ENCODE data around the gene SBNO2. TPM values are rescaled to one million over a fixed set of nuclear protein-coding genes. Genes with fewer than 3 reads are reported as not detected.

SBNO2 gene
- total RNA-seq, 2 experiments from 2014 or later, result 108 to 113 TPM

DNA sequence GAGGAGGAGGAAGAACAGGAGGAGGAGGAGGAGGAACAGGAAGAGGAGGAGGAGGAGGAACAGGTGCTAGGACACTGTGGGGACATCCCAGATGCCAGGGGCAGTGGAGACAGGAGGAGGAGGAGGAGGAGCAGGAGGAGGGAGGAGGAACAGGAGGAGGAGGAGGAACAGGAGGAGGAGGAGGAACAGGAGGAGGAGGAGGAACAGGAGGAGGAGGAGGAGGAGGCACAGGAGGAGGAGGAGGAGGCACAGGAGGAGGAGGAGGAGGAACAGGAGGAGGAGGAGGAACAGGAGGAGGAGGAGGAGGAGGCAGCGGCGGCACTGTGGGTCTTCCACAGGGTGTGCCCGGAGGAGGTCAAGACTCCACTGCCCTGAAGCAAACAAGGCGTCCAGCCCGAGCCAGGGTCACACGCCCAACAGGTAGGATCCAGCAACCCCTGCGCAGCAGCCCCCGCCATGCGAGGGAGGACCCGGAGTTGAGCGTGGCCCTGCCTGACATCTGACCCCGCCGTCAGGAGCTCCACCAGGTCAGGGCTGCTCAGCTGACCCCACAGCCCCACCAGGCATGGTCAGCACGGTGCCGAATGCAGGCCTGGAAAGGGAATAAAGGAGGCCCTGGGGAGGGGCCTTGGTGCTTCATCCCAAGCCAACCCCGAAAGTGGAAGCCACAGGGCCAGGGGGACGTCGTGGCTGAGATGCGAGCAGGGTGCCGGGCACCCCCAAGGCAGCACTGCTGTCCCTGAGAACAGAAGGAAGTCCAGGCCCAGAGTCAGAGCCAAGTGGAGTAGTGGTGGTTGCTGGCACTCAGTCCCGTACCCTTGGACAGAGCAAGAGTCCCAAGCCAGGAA, 9.2 kb downstream of the SBNO2 start:
- Mint-ChIP-seq H3K27me3 (no peaks in the 10 kb centered on the region), H3K4me1 (peaks cover 12% of the 10 kb centered on the region), H3K9me3 (ENCODE audit: low read depth) (no peaks in the 10 kb centered on the region), H3K27ac (no peak overlapping the region), H3K36me3 (ENCODE audit: low read depth) (peaks cover 3% of the 10 kb centered on the region), H3K4me3 (no peak overlapping the region)
- DNase-seq (no peak), ATAC-seq (no peak)
- CTCF ChIA-PET, result interaction anchor here (0.6 kb wide), 1 partner anchor 150 kb away, joined by 4 read pairs; no protein-coding TSS in a partner anchor
- POLR2A ChIA-PET, result no interaction called here
- intact Hi-C loops (cut with DNase I, micrococcal nuclease), result no loop called here

DNA sequence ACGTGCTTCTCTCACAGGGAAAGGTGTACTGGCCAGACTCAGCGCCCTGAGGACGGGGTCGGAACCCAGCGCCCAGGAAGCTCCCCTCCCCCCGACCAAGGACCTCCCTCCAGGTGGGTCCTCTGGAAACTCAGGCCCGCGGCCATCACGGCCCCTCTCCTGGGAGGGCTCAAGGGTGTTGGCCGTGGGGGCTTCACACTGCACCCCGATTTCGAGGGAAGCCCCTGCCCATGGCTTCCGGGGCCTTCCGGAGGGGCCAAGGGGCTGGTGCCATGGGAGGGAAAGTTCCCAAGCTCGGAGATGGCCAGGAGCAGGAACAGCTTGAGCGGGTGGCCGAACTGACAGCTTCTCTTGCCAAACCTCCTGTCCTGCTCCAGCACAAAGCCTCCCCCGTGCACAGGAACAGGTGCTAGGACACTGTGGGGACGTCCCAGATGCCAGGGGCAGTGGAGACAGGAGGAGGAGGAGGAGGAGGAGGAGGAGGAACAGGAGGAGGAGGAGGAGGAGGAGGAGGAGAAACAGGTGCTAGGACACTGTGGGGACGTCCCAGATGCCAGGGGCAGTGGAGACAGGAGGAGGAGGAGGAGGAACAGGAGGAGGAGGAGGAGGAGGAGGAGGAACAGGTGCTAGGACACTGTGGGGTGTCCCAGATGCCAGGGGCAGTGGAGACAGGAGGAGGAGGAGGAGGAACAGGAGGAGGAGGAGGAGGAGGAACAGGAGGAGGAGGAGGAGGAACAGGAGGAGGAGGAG, 10.0 kb downstream of the SBNO2 start:
- H3K4me3 Mint-ChIP-seq, result no peak overlapping the region
- H3K36me3 Mint-ChIP-seq (ENCODE audit: low read depth), result peaks cover 3% of the 10 kb centered on the region
- H3K9me3 Mint-ChIP-seq (ENCODE audit: low read depth), result no peaks in the 10 kb centered on the region
- no peaks in the 10 kb centered on the region for H3K27me3 Mint-ChIP-seq
- ChIA-PET POLR2A (no interaction called here), CTCF (interaction anchor here (0.6 kb wide), 1 partner anchor 151 kb away, joined by 4 read pairs; no protein-coding TSS in a partner anchor)
- H3K27ac Mint-ChIP-seq, result no peak overlapping the region
- intact Hi-C loops (cut with DNase I, micrococcal nuclease), result no loop called here
- ATAC-seq, result no peak
- DNase-seq, result no peak
- peaks cover 8% of the 10 kb centered on the region for H3K4me1 Mint-ChIP-seq

DNA sequence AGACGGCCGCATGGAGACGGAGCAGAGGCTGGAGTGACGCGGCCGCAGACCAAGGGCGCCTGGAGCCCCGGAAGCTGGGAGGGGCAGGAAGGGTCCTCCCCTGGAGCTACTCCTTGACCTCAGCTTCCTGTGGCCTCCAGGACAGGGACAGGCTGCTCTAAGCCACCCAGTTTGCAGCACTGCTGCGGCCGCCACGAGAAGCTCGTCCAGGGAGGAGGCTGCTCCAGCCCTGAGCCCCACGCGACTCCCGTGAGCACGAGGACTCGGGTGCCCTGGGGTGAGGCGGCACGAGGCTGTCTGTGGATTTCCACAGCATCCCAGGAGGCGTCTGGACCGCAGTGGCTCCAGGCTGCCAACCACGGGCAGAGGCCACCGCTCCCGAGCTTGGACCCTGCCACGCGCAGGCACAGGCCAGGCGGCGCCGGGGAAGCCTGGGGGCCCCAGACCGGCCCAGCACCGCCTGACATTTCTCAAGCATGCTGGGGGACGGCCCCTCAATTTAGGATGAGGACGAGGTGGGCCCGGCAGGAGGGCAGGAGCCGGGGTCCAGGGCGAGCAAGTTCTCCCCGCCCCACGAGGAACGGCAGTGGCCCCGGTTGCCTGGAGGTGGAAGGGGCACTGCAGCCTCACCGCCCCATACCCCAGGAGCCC, 10.7 kb downstream of the SBNO2 start:
- ChIA-PET POLR2A (no interaction called here), CTCF (no interaction called here)
- Mint-ChIP-seq H3K27me3 (no peaks in the 10 kb centered on the region), H3K4me3 (no peak overlapping the region), H3K27ac (no peak overlapping the region), H3K4me1 (peaks cover 6% of the 10 kb centered on the region), H3K36me3 (ENCODE audit: low read depth) (peaks cover 3% of the 10 kb centered on the region), H3K9me3 (ENCODE audit: low read depth) (no peaks in the 10 kb centered on the region)
- intact Hi-C loops (cut with DNase I, micrococcal nuclease), result no loop called here
- ATAC-seq (no peak), DNase-seq (no peak)

DNA sequence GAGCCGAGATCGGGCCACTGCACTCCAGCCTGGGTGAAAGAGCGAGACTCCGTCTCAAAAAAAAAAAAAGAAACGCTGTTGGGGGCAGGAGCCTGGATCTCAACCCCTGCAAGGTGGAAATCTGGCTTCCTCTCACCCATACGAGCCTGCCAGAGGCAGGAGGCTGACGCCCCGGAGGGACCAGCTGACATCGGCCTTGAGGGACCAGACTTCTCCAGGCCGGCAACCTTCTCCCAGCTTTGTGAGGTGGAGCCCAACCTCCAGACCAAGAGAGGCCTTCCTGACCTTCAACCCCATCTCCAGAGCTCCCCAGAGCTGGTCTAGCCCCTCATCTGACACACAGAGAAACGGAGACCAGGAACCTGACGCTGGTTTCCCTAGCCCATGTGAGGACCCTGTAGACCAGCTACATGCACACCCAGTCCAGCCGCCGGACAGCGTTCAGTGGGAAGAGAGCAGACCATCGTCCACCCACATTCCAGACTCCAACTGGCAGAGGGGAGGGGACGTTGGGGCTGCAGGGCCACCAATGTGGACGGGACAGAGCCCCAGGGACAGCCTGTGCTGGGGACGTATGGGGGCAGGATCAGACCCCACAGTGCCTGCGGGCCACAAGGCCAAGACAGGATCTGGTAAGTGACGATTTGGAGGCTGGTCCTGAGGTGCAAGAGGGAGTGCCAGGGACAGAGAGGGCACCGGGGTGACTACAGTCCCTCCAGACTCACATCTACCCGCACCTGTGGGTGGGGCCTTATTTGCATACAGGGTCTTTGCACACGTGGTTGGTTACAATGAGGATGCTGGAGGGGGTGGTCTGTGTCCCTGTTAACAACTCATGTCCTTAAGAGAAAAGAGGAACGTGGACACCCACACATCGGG, 11.4 kb downstream of the SBNO2 start:
- peaks cover 6% of the 10 kb centered on the region for H3K4me1 Mint-ChIP-seq
- ChIA-PET CTCF (no interaction called here), POLR2A (no interaction called here)
- no peak overlapping the region for H3K27ac Mint-ChIP-seq
- no peaks in the 10 kb centered on the region for H3K9me3 Mint-ChIP-seq (ENCODE audit: low read depth)
- H3K4me3 Mint-ChIP-seq, result no peak overlapping the region
- H3K27me3 Mint-ChIP-seq, result no peaks in the 10 kb centered on the region
- no peak for DNase-seq
- no peak for ATAC-seq
- intact Hi-C loops (cut with DNase I, micrococcal nuclease), result no loop called here
- H3K36me3 Mint-ChIP-seq (ENCODE audit: low read depth), result peaks cover 3% of the 10 kb centered on the region

DNA sequence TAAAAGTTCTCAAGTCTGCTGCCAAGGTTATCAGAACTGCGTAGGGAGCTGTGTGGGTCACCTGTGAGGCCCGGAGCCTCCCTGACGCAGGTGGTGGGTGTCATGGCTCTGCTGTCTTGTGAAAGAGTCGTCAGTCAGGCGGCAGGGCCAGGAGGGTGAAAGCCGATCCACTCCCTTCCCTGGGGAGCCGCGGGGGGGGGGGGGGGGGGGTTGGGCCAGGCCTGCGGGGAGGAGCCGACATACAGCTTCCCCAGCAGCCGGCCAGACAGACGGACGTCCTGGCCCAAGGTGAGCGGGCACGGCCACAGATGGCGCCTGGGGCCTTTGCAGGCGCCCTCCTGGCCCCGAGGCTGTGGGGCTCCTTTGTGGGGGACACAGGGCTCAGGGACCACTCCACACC, 12.4 kb downstream of the SBNO2 start:
- CTCF ChIA-PET, result no interaction called here
- intact Hi-C loops (cut with DNase I, micrococcal nuclease), result no loop called here
- H3K4me1 Mint-ChIP-seq, result peaks cover 6% of the 10 kb centered on the region

DNA sequence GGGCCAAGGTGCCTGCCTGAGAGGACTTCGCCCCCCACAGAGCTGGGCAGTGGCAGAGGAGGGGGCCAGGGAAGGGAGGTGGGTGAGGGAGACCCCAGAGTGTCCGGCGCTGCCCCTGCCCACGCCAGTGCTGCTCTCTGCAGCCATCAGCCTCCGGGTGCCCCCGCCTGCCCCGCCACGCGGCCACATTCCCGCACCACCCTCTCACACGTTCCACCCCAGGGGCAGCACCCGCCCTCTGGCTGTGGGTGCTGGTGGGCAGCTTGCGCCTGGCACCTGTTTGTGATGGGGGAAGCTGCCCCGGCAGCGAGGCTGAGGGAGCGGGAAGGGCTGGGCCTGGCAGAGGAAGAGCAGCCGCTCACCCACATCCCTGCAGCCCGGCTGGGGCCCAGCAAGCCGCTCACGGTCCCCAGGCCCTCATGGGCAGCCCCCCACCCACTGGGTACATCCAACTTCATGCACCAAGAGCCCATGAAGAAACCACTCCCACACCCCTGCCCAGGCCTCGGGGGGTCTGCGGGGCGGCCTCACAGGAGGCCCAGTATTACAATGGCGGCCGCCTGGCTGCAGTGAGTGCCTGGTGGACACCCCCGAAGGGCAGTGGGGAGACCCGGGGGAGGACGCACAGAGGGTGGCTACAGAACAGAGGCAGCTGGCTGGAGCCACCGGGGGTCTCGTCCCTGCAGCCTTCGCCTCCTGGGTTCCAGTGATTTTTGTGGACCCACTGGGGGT, 14.0 kb downstream of the SBNO2 start:
- no peaks in the 10 kb centered on the region for H3K36me3 Mint-ChIP-seq (ENCODE audit: low read depth)
- H3K27ac Mint-ChIP-seq, result no peak overlapping the region
- CTCF ChIA-PET, result no interaction called here
- intact Hi-C loops (cut with DNase I, micrococcal nuclease), result no loop called here
- POLR2A ChIA-PET, result interaction anchor here (0.6 kb wide), 1 partner anchor 109 kb away, joined by 4 read pairs; the partner anchor contains the start of gene CIRBP
- no peak for DNase-seq
- no peaks in the 10 kb centered on the region for H3K27me3 Mint-ChIP-seq
- peaks cover 6% of the 10 kb centered on the region for H3K4me1 Mint-ChIP-seq
- no peak for ATAC-seq
- no peak overlapping the region for H3K4me3 Mint-ChIP-seq
- no peaks in the 10 kb centered on the region for H3K9me3 Mint-ChIP-seq (ENCODE audit: low read depth)

More for the DNA sequence above, 12.4 kb downstream of the SBNO2 start:
- ATAC-seq, result no peak
- Mint-ChIP-seq H3K27me3 (no peaks in the 10 kb centered on the region), H3K9me3 (ENCODE audit: low read depth) (no peaks in the 10 kb centered on the region), H3K4me3 (no peak overlapping the region), H3K27ac (no peak overlapping the region), H3K36me3 (ENCODE audit: low read depth) (peaks cover 2% of the 10 kb centered on the region)
- DNase-seq, result no peak
- POLR2A ChIA-PET, result no interaction called here

DNA sequence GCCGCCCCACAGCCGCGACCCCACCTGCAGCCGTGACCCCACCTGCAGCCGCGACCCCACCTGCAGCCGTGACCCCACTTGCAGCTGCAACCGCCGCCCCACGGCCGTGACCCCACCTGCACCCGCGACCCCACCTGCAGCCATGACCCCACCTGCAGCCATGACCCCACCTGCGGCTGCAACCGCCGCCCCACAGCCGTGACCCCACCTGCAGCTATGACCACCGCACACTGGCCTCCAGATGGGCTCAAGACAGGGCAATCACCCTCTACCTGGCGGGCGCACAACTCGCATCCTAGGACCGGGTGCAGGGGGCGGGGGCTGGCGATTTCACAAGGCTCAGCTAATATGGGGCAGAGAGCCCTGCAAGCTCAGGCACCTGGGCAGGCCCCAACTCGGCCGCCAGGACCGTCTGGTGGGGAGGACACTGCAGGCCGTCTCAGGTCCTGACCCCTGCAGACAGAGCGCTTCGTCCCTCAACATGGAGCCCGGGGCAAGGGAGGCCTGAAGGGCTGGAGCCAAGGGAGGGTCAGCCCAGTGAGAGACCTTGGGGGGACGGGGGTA, 15.1 kb downstream of the SBNO2 start:
- no peak for DNase-seq
- peaks cover 6% of the 10 kb centered on the region for H3K4me1 Mint-ChIP-seq
- ChIA-PET POLR2A (interaction anchor here (0.6 kb wide), 1 partner anchor 498 kb away, joined by 3 read pairs; no protein-coding TSS in a partner anchor), CTCF (interaction anchor here (0.5 kb wide), 1 partner anchor 75 kb away, joined by 3 read pairs; no protein-coding TSS in a partner anchor)
- H3K27ac Mint-ChIP-seq, result no peak overlapping the region
- H3K9me3 Mint-ChIP-seq (ENCODE audit: low read depth), result no peaks in the 10 kb centered on the region
- H3K4me3 Mint-ChIP-seq, result no peak overlapping the region
- intact Hi-C loops (cut with DNase I, micrococcal nuclease), result no loop called here
- no peaks in the 10 kb centered on the region for H3K36me3 Mint-ChIP-seq (ENCODE audit: low read depth)
- H3K27me3 Mint-ChIP-seq, result no peaks in the 10 kb centered on the region
- ATAC-seq, result no peak

DNA sequence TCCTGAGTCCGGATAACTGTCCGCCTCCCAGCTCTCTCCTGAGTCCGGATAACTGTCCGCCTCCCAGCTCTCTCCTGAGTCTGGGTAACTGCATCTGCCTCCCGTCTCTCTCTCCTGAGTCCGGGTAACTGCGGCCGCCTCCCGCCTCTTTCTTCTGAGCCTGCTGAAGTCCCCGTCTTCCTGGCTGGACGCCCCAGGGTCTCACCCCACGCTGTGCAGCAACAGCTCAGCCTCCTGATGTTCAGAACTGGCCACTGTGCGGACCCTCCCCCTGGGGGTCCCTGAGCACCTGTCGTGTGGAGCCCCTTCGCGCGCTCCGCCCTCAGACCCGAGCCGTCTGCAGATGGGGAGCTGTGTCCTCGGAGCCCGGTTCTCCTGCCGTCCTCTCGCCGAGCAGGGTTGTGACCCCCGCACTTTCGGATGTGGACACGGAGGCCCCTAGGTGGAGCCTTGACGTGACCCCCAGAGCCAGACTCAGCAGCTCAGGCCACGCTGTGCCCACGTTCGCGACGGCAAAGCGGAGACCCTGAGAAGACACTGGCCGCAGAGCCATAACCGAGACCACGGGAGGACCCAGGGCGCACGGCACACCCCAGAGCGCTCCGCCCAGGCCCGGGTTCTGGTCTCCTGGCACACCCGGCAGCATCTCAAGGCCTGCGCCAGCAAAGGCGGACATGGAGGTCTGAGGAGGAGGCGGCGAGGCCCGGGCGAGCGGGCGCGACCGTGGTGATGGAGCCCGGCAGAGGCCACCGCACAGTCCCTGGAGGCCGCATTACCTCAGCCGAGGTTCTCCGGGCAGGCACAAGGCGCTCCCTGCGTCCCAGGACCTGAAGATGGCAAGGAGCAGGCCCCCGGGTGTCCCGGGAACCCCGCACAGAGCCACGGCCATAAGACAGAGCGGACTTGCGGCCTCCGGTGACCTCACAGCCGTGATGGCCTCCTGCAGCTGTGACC, 15.9 kb downstream of the SBNO2 start:
- intact Hi-C loops (cut with DNase I, micrococcal nuclease), result no loop called here
- Mint-ChIP-seq H3K4me3 (no peak overlapping the region), H3K27me3 (no peaks in the 10 kb centered on the region), H3K4me1 (peaks cover 6% of the 10 kb centered on the region), H3K36me3 (ENCODE audit: low read depth) (no peaks in the 10 kb centered on the region), H3K9me3 (ENCODE audit: low read depth) (no peaks in the 10 kb centered on the region), H3K27ac (no peak overlapping the region)
- CTCF ChIA-PET, result interaction anchor here (0.5 to 0.6 kb wide), 2 partner anchors 15 to 74 kb away, joined by 3 read pairs; no protein-coding TSS in a partner anchor
- POLR2A ChIA-PET, result interaction anchor here (0.5 to 0.6 kb wide), 2 partner anchors 25 to 497 kb away, joined by 3 to 5 read pairs; no protein-coding TSS in a partner anchor
- ATAC-seq, result no peak
- DNase-seq, result no peak

DNA sequence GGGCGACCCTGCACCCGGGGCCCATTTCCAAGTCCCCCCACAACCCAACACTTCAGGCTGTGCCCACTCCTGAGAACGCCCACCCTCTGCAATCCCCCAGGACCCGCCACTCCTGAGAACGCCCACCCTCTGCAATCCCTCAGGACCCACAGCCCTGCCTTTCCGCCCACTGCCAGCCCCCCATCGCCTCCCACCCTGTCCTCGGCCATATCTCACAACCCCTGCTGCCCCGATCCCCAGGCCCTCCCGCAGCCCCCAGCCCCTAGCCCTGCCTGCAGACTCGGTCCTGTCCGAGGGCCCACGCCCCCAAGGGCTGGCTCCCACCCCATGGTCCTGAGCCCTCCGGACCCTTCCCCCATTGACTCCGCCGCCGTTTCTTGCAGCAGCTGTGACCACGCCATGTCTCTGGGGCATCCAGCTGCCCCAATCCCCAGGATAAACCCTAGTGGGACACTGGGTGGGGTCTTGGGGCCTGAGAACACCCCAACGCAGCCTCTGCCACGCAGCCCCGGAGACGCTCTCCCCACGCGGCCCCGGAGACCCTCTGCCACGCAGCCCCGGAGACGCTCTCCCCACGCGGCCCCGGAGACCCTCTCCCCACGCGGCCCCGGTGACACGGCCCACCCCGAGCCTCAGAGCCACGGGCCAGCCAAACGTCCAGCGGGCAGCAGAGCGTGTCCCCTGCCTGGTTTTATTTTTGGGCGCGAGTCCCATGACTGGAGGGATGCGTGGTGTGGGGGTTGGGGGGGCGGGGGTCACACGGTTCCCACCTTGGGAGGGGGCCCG, 17.0 kb downstream of the SBNO2 start:
- Mint-ChIP-seq H3K4me1 (no peaks in the 10 kb centered on the region), H3K27me3 (no peaks in the 10 kb centered on the region), H3K27ac (no peak overlapping the region), H3K36me3 (ENCODE audit: low read depth) (peaks cover 5% of the 10 kb centered on the region), H3K4me3 (no peak overlapping the region), H3K9me3 (ENCODE audit: low read depth) (no peaks in the 10 kb centered on the region)
- ATAC-seq (no peak), DNase-seq (no peak)
- ChIA-PET POLR2A (no interaction called here), CTCF (no interaction called here)
- intact Hi-C loops (cut with DNase I, micrococcal nuclease), result no loop called here
